ENCODE measurements around the gene NEDD8.
"Not testable (repeated sequence)": the region's sequence is repeated elsewhere in the genome, so short reads cannot be mapped to it uniquely, and the experiment has no call there.

NEDD8 gene

GRCh38 chr14:24222987-24223386 lies 9.2 kb downstream of the NEDD8 start:
- DNase-seq (ENCODE audit: low spot score), result not testable (repeated sequence)

GRCh38 chr14:24219521-24219920 lies 12.6 kb downstream of the NEDD8 start:
- no peak for DNase-seq (ENCODE audit: low spot score)

GRCh38 chr14:24219080-24219479 lies 13.1 kb downstream of the NEDD8 start:
- DNase-seq (ENCODE audit: low spot score), result no peak

DNA sequence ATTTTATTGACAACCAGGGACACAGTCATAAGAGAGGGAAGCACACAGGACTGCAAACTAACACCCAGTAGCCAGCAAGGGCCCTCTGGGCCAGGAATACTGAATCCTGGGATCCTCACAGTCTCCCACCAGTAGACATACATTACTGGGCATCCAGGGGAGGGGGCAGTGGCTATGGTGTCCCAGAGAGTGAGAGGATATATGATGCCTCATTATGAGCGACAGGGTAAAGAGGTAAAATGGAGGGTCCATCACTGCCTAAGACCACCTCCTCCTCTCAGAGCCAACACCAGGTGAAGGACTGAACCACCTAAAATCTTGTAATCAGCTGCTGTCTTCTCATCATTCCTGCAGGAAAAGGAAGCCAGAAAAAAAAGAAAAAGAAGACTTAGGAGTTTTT lies 15.3 kb downstream of the NEDD8 start:
- DNase-seq (ENCODE audit: low spot score), result not testable (repeated sequence)

DNA sequence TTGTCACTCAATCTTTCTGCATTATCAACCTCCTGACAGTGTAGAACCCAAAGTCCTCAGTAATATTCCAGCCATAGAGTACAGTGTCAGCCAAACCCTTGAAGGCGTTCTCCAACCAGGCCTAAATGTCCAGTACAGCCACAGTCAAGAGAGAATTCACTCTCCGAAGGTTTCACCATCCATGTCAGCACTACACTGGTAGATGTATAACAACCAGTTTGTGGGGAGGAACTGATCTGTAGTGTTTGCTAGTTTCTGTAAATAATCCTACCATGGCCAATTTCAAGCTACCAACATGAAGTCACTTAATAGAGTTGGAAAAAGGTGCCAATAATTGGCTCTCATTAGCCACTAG lies 15.8 kb downstream of the NEDD8 start:
- DNase-seq (ENCODE audit: low spot score), result no peak

GRCh38 chr14:24215495-24216344 lies 16.4 kb downstream of the NEDD8 start, which contains the start of gene MDP1:
MDP1 (minus strand) TSS chr14:24216066; CDS start chr14:24215955, 111 bp downstream.
- DNase-seq (ENCODE audit: low spot score), result peak; percentile 83

- no peak for DNase-seq (ENCODE audit: low spot score)
Observed at GRCh38 chr14:24213866-24214662, 18.1 kb downstream of the NEDD8 start.

DNA sequence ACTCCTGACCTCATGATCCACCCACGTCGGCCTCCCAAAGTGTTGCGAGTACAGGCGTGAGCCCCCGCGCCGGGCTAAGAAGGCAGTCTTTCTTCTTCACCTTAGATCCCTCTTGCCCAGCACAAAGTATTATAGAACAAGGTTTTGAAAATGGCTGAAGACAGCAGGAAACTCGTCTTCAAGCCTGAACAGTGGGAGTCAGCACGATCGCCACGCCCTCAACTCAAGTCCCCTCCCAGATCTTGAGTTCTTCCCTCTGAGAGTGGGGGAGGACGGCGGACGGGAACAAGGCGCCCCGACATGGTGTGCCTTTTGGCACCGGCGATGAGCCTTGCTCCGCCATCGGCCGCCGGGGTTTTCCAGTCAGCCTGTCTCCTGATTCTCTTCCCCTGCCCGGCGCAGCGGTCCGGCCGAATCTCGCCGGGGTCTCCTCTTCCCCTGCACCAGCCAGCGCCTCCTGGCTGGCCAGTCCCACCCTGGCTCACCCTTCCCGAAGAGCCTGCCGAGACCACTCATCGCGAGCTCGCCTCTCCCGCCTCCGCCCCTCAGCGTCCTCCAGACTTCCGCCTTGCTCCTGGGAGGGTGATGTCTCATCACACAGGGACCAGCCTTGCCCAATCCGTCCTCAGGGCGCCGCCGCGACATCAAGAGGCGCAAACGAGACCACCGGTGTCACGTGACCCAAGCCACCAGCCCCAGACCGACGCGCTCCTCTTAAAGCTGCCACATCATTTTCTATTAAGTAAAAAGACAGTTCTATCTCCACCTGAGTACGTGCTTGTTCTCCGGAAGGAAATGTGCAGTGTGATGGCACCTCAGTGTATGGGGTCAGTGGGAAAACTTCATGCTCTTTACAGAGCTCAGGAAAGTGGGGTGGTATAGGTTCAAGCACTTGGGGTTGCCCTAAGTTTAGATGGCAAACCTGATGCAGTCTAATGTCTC lies 19.0 kb downstream of the NEDD8 start, which contains the start of gene CHMP4A:
TSS of gene CHMP4A (minus strand) at position 565 of the 942 bp plus-strand sequence. CDS start at position 516, 49 bp downstream.
- DNase-seq (ENCODE audit: low spot score), result peak; percentile 98

DNA sequence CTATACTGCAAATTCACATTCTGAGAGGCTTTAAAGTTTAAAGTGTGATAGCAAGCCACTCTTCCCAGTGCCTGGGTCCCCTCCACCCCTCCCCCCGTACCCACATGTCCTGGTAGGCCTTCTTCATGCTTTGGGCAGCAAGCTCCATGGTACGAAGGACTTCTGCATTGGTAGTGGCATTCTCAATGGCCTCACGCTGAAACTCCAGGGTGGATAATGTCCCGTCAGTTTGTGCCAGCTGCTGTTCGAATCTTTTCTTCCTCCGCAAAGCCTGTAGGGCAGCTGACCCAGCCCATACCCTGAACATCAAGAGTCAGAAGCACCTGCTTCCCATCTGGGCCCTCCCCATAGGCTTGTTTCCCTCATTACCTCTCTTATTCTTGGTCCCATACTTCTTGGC lies 20.9 kb downstream of the NEDD8 start:
- DNase-seq (ENCODE audit: low spot score), result no peak

- no peak for DNase-seq (ENCODE audit: low spot score)
Observed at GRCh38 chr14:24207625-24208024, 24.5 kb downstream of the NEDD8 start.

DNA sequence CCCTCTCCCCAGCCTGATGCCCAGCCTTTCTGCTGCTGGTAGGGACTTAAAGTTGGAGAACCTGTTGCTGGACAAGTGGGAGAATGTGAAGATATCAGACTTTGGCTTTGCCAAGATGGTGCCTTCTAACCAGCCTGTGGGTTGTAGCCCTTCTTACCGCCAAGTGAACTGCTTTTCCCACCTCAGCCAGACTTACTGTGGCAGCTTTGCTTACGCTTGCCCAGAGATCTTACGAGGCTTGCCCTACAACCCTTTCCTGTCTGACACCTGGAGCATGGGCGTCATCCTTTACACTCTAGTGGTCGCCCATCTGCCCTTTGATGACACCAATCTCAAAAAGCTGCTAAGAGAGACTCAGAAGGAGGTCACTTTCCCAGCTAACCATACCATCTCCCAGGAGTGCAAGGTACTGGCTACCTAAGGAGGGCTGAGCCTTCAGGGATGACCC lies 25.0 kb downstream of the NEDD8 start:
- DNase-seq (ENCODE audit: low spot score), result no peak

GRCh38 chr14:24206260-24207103 lies 25.7 kb downstream of the NEDD8 start:
- DNase-seq (ENCODE audit: low spot score), result no peak

GRCh38 chr14:24204163-24205146 lies 27.7 kb downstream of the NEDD8 start:
- no peak for DNase-seq (ENCODE audit: low spot score)

DNA sequence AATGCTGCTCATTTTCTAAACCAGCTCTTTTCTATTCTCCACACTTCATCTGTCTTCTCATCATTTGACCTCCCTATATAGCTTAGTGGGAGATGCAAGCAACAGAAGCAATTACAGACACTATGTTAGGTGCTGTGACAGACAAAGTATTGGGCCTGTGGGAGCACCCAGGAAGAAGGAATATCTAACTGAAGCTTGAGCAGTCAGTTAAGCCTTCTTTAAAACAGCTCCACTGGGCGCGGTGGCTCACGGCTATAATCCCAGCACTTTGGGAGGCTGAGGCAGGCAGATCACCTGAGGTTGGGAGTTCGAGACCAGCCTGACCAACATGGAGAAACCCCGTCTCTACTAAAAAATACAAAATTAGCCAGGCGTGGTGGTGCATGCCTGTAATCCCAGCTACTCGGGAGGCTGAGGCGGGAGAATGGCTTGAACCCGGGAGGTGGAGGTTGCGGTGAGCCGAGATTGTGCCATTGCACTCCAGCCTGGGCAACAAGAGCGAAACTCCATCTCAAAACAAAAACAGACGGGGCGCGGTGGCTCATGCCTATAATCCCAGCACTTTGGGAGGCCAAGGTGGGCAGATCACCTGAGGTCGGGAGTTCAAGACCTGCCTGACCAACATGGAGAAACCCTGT lies 28.8 kb downstream of the NEDD8 start:
- DNase-seq (ENCODE audit: low spot score), result not testable (repeated sequence)

DNA sequence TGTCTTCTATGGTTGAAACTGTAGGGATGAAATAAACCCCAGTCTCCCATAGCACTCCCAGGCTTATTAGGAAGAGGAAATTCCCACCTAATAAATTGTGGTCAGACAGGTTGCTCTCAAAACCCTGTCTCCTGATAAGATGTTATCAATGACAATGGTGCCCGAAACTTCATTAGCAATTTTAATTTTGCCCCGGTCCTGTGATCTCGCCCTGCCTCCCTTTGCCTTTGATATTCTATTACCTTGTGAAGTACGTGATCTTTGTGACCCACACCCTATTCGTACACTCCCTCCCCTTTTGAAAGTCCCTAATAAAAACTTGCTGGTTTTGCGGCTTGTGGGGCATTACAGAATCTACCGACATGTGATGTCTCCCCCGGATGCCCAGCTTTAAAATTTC lies 29.6 kb downstream of the NEDD8 start:
- DNase-seq (ENCODE audit: low spot score), result not testable (repeated sequence)

DNA sequence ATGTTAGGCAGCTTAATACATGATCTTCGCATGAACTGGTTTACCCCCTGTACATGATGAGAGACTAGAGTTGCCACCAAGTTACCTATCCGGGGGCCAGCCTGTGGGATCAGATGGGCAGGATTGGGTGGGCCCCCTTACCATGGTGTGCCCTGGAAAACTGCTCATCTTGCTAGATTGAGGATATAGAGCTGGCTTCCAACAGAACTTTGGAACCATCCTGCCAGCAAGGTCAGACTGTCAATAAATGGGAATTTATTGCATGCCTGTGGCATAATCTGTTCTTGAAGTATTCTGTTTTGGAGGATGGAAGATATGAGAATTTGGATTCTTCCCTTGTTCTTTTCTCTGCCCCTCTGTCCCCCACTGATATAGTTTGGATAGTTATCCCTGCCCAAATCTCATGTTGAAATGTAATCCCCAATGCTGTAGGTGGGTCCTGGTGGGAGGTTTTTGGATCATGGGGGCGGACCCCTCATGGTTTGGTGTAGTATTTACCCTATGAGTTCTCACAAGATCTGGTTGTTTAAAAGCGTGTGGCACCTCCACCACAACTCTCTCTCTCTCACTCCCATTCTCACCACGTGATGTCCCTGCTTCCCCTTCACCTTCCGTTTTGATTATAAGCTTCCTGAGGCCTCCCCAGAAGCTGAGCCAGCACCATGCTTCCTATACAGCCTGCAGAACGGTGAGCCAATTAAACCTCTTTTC lies 33.2 kb downstream of the NEDD8 start:
- no peak for DNase-seq (ENCODE audit: low spot score)

DNA sequence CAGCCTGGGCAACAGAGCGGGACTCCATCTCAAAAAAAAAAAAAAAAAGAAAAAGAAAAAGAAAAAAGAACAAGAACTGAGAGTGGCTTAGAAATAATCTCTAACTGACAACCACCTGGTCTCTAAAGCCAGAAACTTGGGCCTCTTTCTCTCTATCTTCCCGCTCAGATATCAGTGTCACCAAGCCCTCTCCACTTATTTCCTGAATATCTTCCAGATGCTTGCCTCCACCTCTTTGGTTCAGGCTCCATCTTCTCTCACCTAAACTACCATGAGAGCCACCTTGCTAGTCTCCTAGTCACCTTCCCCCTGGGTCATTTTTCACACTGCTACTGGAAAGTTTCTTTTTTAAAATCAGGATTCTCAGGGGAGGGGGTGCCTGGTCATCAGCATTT lies 35.1 kb downstream of the NEDD8 start:
- no peak for DNase-seq (ENCODE audit: low spot score)
